AG08395 (cell line): ENCODE measurements around the gene UGT1A9.

ENCODE experiments used
- DNase-seq: peaks from one replicate; pipeline ENCODE4 v3.0.0; 2012; ENCODE audit warnings: mixed read lengths, low spot score

Gene UGT1A9

GRCh38 chr2:233817361-233817911 lies 145.7 kb downstream of the UGT1A9 start:
- no peak for DNase-seq

- no peak for DNase-seq
These were observed 146.4 kb downstream of the UGT1A9 start for GRCh38 chr2:233817995-233818638.

- no peak for DNase-seq
These were observed 147.2 kb downstream of the UGT1A9 start for GRCh38 chr2:233818639-233819621.

GRCh38 chr2:233819884-233820773 lies 148.4 kb downstream of the UGT1A9 start:
- peak; percentile 27 for DNase-seq

- no peak for DNase-seq
These were observed 149.0 kb downstream of the UGT1A9 start for GRCh38 chr2:233820774-233821105.

GRCh38 chr2:233821196-233821595 lies 149.5 kb downstream of the UGT1A9 start:
- DNase-seq = no peak

- DNase-seq = no peak
These were observed 150.0 kb downstream of the UGT1A9 start for GRCh38 chr2:233821709-233822100.

GRCh38 chr2:233822101-233822771 lies 150.5 kb downstream of the UGT1A9 start:
- DNase-seq = no peak
